NT2/D1 (cell line): Measurements from ENCODE around the gene SEC23B.

Experiments
- SUZ12 ChIP-seq: IDR thresholded peaks from 2 replicates; pipeline ENCODE4 v1.6.1; 2011; ENCODE audit not compliant: insufficient read length, insufficient read depth; ENCODE audit errors: extremely low read depth
- YY1 ChIP-seq: IDR thresholded peaks from 2 replicates; pipeline ENCODE4 v1.6.1; 2011; ENCODE audit not compliant: insufficient read length, insufficient read depth

DNA sequence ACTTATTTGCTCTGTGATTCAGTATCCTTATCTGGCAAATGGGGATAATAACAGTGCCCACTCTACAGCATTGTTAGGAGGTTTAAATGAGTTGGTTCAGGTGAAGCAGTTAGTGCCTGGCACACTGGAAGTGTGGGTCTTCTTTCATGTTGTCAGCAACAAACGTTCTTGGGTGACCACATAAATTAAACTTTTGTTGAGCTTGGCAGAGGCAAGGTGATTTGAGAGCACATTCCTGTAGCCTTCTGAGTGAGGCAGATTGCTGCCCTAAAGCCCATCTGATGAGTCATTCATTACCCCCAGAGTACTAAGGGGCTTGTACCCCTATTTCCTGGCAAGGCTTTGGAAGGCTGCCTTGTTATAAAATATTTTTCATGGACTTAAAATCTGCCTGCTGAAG is 25.8 kb downstream of the SEC23B start:
- no peak for TF ChIP-seq SUZ12
- no peak for TF ChIP-seq YY1
